GM11168 (cell line): ENCODE results near the gene OR10P1.
"Not testable (repeated sequence)": the region's sequence is repeated elsewhere in the genome, so short reads cannot be mapped to it uniquely, and the experiment has no call there.

Experiments
- in situ Hi-C: fragments of 300-500 bp; cut with MboI; formaldehyde crosslinking; loops from one replicate; pipeline ENCODE4 v1.12.0; 2022; ENCODE audit warnings: low sequenced_read_pairs; ENCODE audit not compliant: unreplicated experiment

Gene OR10P1, protein sequence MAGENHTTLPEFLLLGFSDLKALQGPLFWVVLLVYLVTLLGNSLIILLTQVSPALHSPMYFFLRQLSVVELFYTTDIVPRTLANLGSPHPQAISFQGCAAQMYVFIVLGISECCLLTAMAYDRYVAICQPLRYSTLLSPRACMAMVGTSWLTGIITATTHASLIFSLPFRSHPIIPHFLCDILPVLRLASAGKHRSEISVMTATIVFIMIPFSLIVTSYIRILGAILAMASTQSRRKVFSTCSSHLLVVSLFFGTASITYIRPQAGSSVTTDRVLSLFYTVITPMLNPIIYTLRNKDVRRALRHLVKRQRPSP

DNA sequence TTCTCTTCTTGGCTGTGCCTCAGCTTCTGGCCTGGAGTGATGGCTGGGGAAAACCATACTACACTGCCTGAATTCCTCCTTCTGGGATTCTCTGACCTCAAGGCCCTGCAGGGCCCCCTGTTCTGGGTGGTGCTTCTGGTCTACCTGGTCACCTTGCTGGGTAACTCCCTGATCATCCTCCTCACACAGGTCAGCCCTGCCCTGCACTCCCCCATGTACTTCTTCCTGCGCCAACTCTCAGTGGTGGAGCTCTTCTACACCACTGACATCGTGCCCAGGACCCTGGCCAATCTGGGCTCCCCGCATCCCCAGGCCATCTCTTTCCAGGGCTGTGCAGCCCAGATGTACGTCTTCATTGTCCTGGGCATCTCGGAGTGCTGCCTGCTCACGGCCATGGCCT is at the start of gene OR10P1:
OR10P1 (plus strand) TSS at position 40 of the 400 bp plus-strand sequence; CDS start at position 40, 0 bp downstream.
- in situ Hi-C loops = no loop called here

DNA sequence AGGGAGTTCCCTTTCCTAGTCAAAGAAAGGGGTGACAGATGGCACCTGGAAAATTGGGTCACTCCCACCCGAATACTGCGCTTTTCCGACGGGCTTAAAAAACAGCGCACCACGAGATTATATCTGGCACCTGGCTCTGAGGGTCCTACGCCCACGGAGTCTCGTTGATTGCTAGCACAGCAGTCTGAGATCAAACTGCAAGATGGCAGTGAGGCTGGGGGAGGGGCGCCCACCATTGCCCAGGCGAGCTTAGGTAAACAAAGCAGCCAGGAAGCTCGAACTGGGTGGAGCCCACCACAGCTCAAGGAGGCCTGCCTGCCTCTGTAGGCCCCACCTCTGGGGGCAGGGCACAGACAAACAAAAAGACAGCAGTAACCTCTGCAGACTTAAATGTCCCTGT is 46.5 kb upstream of the OR10P1 start:
- in situ Hi-C loops = not testable (repeated sequence)

DNA sequence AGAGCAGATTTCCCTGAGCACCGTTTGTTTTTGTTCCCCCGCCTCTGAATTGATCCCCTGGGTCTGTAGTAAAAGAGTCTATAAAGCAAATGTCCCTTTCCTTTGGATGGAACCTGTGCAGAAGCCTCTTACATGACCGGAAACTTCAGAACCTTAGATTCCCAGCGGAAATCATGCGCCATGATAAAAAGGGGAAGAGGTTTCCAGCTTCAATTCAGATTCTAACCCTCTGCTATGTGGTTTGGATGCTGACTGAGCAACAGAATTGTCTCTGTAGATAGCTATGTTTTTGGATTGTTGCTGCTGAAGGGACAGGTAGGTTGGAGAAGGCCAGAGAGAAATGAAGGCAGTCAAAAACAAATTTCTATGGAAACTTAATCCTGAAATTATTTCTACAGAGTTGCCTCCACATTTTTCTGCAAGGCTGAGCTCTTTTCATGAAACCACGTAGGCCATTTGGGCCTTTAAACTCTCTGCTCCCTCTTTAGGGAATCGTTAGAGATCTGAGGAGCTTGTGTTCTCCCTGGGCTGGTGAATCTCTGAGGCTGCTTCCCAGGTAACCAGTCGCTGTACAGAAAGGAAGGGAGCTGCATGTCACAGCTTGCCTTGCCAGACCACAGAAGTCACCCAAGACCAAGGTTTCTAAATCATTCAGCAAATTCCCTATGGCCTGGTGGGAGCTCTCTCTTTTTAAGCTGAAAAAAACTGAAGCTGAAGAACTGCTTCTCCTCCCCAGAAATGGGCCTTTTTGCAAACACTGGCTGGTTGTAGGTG is 28.7 kb upstream of the OR10P1 start:
- in situ Hi-C loops = no loop called here

DNA sequence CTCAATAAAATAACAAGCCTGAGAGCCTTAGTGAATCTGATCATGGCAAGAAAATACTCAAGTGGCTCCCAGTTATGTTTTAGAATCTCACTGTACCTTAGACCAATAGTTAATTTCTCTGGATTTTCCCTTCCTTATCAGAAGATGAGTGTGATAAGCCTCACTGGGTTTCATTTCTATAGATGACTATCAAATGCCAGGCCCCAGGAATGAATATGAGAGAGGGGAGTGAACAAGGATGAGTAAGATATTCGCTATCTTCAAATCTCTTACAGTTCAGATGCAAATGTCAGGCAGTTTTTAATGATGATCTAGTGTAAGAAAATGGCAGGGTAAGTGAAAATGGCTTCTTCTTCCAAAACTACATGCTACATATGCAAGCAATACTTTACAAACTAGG is 26.1 kb upstream of the OR10P1 start:
- in situ Hi-C loops = loop anchor here (10.0 kb wide), 1 partner anchor 416 kb away; no protein-coding TSS in a partner anchor

DNA sequence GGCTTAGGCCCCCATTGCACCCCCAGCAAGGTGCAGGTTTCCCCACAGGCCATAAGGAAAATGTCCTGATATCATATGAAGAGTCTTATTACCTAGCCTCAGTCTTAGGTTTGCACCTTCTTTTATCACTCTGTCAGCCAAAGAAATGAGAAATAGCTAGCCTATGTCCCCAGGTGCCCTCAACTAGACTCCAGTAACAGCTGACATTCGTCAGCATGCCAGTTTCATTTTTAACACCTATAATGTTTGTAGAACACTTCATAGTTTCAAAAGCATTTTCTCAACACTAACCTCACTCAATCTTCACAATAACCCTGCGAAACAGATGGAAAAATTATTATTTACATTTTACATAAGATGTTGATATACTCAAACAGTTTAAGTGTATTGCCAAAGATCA is 24.0 kb upstream of the OR10P1 start:
- in situ Hi-C loops = loop anchor here (10.0 kb wide), 1 partner anchor 418 kb away; no protein-coding TSS in a partner anchor

DNA sequence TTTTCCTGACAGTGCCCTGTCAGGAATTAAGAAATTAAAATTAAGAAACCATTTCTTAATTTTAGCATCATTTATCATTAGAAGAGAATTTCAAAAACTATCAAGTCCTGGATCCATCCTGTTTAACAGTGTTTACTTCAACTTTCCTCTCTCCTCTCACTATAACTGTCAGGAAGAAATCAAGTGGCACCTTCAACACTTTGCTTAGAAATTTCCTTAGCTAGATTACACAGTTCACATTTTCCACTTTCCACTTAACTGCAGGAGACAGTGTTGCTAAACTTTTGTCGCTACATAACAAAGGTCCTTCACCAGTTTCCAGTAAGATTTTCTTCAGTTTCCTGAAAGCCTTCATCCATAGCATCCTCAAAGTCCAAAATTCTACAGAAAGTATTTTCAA is 21.9 kb upstream of the OR10P1 start:
- in situ Hi-C loops = loop anchor here (10.0 kb wide), 1 partner anchor 420 kb away; no protein-coding TSS in a partner anchor

DNA sequence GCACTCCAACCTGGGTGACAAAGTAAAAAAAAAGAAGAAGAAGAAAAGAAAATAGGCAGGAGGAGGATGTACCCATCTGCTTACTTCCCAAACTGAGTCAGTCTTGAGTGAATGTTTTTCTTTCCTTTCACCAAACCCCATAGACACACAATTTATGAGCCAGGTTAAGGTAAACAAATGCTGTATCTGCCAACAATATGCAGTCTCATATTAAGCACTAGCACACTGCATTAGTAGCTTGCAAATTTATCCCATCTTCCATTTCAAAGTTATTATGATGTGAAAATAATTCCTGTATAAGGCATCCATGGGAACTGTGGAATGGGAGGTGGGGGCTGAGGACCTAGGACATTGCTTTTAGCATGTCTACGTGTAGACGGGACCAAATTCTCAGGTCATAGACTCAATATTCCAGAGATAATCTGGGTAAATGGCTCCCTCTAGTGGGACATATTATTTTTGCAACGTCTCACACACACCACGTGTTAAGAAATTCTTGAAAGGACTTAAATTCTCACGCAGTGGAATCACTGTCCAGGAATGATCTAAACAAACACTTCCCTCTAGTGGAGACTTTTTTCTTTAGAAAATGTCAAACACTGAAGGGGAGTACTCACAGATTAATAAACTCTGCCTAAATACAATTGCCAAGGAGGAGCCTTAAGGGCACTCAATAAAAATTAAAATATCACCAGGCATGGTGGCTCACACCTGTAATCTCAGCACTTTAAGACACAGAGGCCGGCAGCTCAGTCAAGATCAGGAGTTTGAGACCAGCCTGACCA is 17.1 kb upstream of the OR10P1 start:
- in situ Hi-C loops = loop anchor here (10.0 kb wide), 1 partner anchor 425 kb away; no protein-coding TSS in a partner anchor

DNA sequence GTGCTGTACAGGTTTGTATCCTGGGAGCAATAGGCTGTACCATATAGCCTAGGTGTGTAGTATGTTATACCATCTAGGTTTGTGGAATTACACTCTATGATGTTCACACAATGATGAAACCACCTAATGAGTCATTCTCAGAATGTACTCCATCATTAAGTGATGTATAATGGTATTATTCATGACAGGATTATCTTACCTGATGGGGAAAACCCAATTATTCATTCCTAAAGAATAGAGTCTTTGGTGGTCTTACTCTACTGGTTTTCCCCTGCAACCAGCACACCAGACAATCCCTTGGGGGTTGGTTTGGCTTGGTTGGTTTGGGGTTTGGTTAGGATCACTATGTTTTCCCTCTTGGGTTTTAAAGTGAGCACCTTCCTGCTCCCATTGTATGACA is 12.6 kb upstream of the OR10P1 start:
- in situ Hi-C loops = no loop called here

DNA sequence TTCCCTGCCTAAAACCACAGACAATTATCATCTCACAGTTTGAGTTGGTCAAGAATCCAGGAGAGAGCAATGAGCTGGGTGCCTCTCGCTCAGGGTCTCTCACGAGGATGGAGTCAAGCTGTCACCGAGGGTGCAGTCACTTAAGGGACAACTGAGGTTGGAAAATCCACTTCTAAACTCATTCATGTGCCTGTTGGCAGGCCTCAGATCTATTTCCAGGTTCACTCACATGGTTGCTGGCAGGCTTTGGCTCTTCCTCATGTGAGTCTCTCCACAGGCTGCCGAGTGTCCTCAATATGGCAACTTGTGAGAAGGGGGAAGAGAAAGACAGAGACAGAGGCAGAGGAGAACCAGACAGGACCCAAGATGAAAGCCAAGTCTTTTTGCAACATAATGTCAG is 10.5 kb upstream of the OR10P1 start:
- in situ Hi-C loops = no loop called here

DNA sequence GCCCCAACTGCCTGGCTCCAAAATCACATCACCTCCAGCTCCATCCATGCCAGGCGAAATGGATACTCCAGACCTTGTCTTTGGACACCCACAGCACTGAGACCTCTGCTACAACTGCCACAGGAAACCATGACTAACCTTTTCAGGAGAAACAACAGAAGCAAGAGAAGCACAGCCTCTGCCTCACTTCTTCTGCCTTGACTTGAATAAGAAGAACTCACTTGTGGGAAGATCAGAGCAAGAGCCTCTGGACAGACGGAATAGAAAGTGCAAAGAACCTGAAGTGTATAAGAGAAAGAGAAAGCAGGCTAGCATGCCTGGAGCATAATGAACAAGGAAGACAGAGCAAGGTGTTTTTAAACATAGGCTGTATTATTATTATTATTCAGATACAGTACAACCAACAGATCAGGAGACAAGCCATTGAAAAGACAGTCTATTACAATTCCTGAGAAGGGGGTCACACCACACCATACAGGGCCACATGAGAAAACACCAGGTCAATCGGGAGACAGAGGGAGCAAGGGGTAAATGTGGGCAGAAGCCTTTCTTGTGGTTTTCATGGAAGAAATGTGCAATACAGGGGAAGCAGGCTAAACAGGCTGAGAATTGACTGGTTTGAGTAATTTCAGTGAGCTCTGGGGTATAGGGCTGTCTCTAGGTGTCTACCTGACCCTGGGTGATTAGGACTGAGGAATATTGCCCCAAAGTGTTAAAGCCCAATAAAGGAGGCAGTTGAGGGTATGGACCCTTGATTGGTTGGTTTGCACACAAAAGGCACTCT is 7.4 kb upstream of the OR10P1 start:
- in situ Hi-C loops = no loop called here

DNA sequence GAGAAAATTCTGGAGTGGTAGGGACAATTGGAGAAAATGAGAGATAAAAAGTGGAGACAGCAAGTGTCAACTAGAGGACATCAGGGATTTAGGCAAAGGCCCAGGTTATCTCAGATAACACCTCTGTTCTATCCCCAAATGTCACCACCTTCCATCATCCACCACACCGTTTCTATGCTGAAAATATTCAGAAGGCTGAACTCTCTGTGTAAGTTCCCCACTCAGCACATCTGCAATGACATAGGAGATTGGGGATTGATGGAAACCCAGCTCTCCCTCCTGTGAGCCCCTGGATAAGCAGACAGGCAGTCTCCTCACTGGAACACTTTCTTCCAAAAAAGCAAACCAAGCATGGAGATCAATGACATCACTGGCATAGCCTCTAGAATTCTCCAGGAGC is 5.6 kb upstream of the OR10P1 start:
- in situ Hi-C loops = no loop called here

DNA sequence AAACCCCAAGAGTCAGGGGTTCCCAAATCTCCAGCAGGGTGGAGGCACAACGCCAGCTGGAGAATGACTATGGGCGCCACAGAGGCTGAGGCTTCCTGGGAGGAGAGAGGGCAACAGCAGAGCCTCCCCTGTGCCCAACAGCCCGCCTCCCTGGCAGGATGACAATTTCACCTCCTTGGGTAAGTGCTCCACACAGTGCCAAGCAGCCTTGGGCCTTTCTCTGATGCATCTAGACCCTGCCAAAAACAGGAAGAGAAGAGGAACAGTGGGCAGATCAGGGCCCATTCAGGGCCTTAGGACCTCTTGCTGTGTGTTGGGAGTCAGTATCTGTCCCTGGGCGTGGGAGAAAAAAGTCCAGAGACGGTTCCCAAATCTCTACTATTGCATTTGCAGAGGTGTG is 5.0 kb upstream of the OR10P1 start:
- in situ Hi-C loops = no loop called here

DNA sequence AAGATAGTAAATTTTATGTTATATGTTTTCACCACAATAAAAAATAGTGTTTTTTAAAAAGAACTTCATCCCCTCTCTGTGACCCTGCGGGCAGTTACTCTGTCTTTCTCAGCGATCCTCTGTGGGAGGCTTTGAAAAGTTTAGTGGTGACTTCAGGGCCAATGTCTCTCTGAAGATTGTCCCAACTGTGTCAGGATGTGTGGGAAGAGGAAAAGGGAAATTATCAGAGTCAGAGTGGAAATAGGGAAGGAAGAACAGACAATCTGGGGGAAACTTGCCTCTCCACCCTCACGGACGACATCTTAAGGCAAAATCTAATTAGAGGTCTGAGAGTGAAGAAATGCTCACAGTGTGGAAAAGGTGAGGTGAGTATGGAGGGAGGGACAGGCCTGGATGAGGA is 3.5 kb upstream of the OR10P1 start:
- in situ Hi-C loops = no loop called here

DNA sequence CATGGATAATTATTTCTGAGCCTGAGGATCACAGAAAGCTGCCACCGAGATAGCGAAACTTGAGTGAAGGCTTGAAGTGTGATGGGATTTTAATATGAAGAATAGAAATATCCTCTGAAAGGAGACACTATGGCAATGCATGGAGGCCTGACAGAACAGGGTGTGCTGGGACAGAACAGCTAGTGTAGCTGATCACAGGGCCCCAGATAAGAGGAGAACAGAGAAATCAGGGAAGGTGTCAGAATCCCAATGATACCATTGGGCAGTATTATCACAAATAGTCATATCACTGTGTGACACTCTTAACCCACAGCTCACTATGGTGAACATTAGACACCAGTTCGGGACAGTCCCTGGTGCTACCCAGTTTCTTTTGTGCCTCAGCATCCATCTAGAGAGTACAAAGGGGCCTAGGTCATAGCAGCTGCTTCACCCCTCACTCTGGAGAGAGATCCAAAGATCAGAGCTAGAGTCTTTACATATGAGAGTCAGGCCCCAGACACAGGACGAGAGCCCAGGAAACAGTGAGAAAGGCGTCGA is 506 bp upstream of the OR10P1 start:
- in situ Hi-C loops = no loop called here

DNA sequence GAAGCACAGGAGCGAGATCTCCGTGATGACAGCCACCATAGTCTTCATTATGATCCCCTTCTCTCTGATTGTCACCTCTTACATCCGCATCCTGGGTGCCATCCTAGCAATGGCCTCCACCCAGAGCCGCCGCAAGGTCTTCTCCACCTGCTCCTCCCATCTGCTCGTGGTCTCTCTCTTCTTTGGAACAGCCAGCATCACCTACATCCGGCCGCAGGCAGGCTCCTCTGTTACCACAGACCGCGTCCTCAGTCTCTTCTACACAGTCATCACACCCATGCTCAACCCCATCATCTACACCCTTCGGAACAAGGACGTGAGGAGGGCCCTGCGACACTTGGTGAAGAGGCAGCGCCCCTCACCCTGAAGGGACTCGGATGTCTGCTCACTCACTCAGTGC is 775 bp downstream of the OR10P1 start:
- in situ Hi-C loops = no loop called here

DNA sequence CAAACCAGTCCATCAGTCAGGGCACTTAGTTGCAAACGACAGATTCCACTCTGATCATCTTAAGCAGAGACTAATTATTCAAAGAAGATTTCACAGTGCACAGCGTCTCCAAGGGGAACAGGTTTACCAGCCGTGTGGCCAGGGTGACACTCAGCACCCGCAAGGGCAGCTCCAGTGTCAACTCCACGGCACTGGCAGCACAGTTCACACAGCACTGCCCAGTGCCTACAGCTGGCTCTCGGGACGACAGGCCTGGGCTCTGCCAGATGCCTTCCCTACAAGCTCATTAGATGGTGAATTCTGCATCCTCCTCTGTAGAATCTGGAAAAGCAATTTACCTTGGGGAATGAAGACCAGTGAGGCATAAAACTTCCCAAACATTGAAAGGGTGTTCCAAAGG is 4.9 kb downstream of the OR10P1 start:
- in situ Hi-C loops = no loop called here

DNA sequence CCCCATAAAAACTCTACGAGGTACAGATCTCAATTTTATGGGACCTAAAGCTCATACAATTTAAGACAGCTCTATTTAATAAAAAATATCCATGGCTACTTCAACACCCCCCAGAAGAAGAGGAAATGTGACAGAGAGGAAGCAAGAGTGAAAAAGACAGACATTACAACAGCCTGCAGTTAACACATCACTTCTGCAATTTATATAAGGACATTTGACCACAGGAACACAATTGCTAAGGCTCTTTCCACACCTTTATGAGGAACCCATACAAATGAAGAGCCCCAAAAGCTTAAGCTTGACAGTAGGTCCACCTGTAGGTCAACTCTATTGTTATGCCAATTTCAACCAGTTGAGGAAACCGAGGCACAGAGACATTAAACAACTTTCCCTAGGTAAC is 5.6 kb downstream of the OR10P1 start:
- in situ Hi-C loops = no loop called here

DNA sequence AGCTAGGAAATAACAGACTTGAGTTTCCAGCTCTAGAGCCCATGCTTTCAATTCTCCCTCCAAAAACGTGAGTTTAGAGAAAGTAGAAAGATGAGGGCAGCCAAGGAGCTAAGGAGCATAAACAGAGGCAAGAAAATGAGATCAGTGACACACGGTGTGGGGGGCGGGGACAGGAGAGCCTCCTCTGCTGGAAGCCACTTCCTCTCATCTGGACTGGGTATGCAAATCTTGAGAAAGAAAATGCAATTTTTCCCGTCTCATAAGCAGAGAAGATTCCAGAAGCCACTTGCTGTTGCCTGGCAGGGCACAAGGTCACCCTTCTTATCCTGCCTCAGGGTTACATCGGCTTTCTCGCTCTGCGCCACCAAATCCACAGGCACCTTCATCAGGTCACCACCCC is 6.0 kb downstream of the OR10P1 start:
- in situ Hi-C loops = no loop called here

DNA sequence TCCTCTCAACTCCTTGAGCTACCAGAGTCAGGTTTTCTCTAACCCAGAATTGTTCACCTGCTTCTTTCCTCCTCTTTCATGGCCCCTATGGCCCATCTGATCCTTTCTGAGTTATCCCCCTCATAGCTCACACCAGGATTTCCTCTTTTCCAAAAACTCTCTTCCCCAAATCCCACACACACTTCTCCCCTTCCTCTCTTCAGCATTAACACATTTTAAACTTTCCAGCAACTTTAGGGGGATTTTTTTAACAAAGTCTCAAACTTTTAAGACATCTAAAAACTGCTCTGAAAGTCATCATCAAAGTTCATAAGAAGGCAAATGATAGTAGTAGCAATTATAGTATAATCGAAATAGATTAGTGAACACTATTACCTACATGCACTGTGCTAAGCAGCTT is 7.9 kb downstream of the OR10P1 start:
- in situ Hi-C loops = no loop called here

DNA sequence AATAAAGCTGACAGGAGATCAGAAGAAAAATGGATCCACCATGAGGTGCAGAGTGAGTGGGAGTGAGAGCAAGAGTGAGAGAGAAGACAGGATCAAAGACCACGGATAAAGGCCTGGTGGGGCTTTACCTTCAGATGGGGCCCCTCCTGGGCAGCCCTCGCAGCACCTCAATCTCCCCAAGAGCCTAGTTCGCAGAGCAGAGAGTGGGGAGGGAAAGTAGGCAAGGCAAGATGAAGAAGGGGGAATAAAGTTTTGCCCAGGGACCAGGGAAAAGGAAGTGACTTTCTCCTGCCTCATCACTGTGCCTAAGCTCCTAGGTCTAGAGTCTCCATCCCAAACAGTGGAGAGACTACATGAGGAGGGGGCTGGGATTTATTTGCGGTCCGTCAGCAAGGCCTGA is 10.3 kb downstream of the OR10P1 start:
- in situ Hi-C loops = no loop called here
